RPMI8226 (cell line): ENCODE measurements around the gene TTC12.

Experiments used
- DNase-seq: peaks from one replicate; pipeline ENCODE4 v3.0.0-alpha.2; 2015

TTC12 gene

GRCh38 chr11:113314389-113315301 lies at the start of gene TTC12:
TTC12 (plus strand) TSS chr11:113314583; CDS start chr11:113316258, 1,675 bp downstream.
- peak; percentile 97 for DNase-seq

- DNase-seq: no peak
Measured at GRCh38 chr11:113265362-113265761, 49.0 kb upstream of the TTC12 start.

GRCh38 chr11:113267493-113267892 lies 46.9 kb upstream of the TTC12 start:
- no peak for DNase-seq

- DNase-seq: no peak
Measured at GRCh38 chr11:113269096-113269495, 45.3 kb upstream of the TTC12 start.

- DNase-seq: no peak
Measured at GRCh38 chr11:113269636-113270035, 44.7 kb upstream of the TTC12 start.

GRCh38 chr11:113270080-113270479 lies 44.3 kb upstream of the TTC12 start:
- no peak for DNase-seq

- DNase-seq: no peak
Measured at GRCh38 chr11:113271551-113272245, 42.7 kb upstream of the TTC12 start.

- DNase-seq: no peak
Measured at GRCh38 chr11:113272281-113272680, 42.1 kb upstream of the TTC12 start.

GRCh38 chr11:113272927-113273615 lies 41.3 kb upstream of the TTC12 start:
- DNase-seq: no peak

GRCh38 chr11:113273720-113274119 lies 40.7 kb upstream of the TTC12 start:
- DNase-seq: no peak

GRCh38 chr11:113274713-113275582 lies 39.4 kb upstream of the TTC12 start:
- peak; percentile 75 for DNase-seq

- DNase-seq: no peak
Measured at GRCh38 chr11:113275602-113276001, 38.8 kb upstream of the TTC12 start.

GRCh38 chr11:113276466-113276865 lies 37.9 kb upstream of the TTC12 start:
- DNase-seq: no peak

- no peak for DNase-seq
Measured at GRCh38 chr11:113277907-113278306, 36.5 kb upstream of the TTC12 start.

- DNase-seq: no peak
Measured at GRCh38 chr11:113278481-113278880, 35.9 kb upstream of the TTC12 start.

GRCh38 chr11:113278925-113279324 lies 35.5 kb upstream of the TTC12 start:
- no peak for DNase-seq

GRCh38 chr11:113279591-113279990 lies 34.8 kb upstream of the TTC12 start:
- no peak for DNase-seq

GRCh38 chr11:113281052-113281725 lies 33.2 kb upstream of the TTC12 start:
- DNase-seq: no peak

- no peak for DNase-seq
Measured at GRCh38 chr11:113282898-113283437, 31.4 kb upstream of the TTC12 start.

- DNase-seq: no peak
Measured at GRCh38 chr11:113283881-113284280, 30.5 kb upstream of the TTC12 start.

GRCh38 chr11:113286009-113286408 lies 28.4 kb upstream of the TTC12 start:
- DNase-seq: no peak
